K562 (cell line): ENCODE results near the gene LMTK2. TPM values are rescaled to one million over a fixed set of nuclear protein-coding genes. Genes with fewer than 3 reads are reported as not detected.

ENCODE experiments used
- ATAC-seq: fragments of 200-7000 bp; cut with Tn5 transposase; 3 replicates; pipeline ENCODE4 v1.9.1; 2020; ENCODE audit warnings: moderate library complexity
- BruUV-seq: library from RNA; stranded (reverse); fragments of 400-500 nt; replicated peaks from 2 replicates; lab custom pipeline; 2021; lab: Mats Ljungman, UMichigan
- CTCF ChIA-PET: fragments of 300-600 bp; formaldehyde crosslinking; extraction: SDS; loops from one replicate; lab custom pipeline; 2021; ENCODE audit warnings: low intra/inter-chr PET ratio; lab: Yijun Ruan, JAX
- POLR2A ChIA-PET: fragments of 300-600, 350-650 bp; sonication (Branson Sonifier 250); formaldehyde crosslinking; extraction: SDS; loops from one replicate; lab custom pipeline; 2021; ENCODE audit warnings: antibody characterized with exemption, inconsistent platforms; lab: Yijun Ruan, JAX
- DNase-seq, 4 experiments: peaks; one replicate each; pipeline versions ENCODE4 v3.0.0 to v3.0.0-alpha.2; 2011 to 2018; ENCODE audit warnings: low spot score in 3 of 4, mixed read lengths in 3 of 4; ENCODE audit errors: extremely low read depth in 1 of 4
- FAIRE-seq: peaks from 2 replicates; lab custom pipeline; 2011; peaks lifted over from hg19 to GRCh38; lab: Jason Lieb, UNC
- H2AFZ ChIP-seq: 2 replicates; pipeline ENCODE4 v1.6.0; 2011; ENCODE audit warnings: low read depth, low read length, control low read depth, inconsistent platforms
- H3K27ac ChIP-seq: fragments of 200-600 bp; 3 replicates; pipeline ENCODE4 v1.8.0; 2011; ENCODE audit warnings: low read depth, mild to moderate bottlenecking, control low read depth, inconsistent platforms, low read length, moderate library complexity, mixed read lengths; ENCODE audit errors: extremely low read depth
- H3K27me3 ChIP-seq, 2 experiments: fragments of 300-600 bp in 1 of 2; 2 replicates in 1 of 2; 3 replicates in 1 of 2; pipeline versions ENCODE4 v1.6.0 to v1.8.0; 2011; ENCODE audit warnings: inconsistent platforms in 2 of 2, low read length in 2 of 2, mild to moderate bottlenecking in 1 of 2, mixed read lengths in 1 of 2, moderate library complexity in 1 of 2; ENCODE audit not compliant: control insufficient read depth in 2 of 2, insufficient read depth in 2 of 2
- H3K36me3 ChIP-seq: fragments of 300-600 bp; 3 replicates; pipeline ENCODE4 v1.8.0; 2011; ENCODE audit warnings: mild to moderate bottlenecking, low read length, inconsistent platforms; ENCODE audit not compliant: control insufficient read depth, insufficient read depth
- H3K4me1 ChIP-seq, 2 experiments: fragments of 200-600 bp in 1 of 2; replicated peaks in 1 of 2; 2 replicates in 1 of 2; 3 replicates in 1 of 2; pipeline versions ENCODE4 v1.5.1 to v1.8.0; 2011; ENCODE audit warnings: inconsistent platforms in 2 of 2, low read length in 2 of 2, mild to moderate bottlenecking in 1 of 2, mixed read lengths in 1 of 2, moderate library complexity in 1 of 2; ENCODE audit not compliant: control insufficient read depth in 2 of 2, insufficient read depth in 2 of 2
- H3K4me2 ChIP-seq: 2 replicates; pipeline ENCODE4 v1.6.1; 2011; ENCODE audit warnings: low read length, control low read depth, inconsistent platforms, mixed read lengths; ENCODE audit not compliant: insufficient read depth
- H3K4me3 ChIP-seq: fragments of 200-600 bp; sonication (generic), shearing (Covaris generic); 2 replicates; pipeline ENCODE4 v1.5.1; 2016; ENCODE audit warnings: control low read depth, inconsistent platforms
- H3K79me2 ChIP-seq: fragments of 200-600 bp; 3 replicates; pipeline ENCODE4 v1.8.0; 2011; ENCODE audit warnings: low read length, inconsistent platforms; ENCODE audit not compliant: control insufficient read depth, insufficient read depth
- H3K9ac ChIP-seq, 2 experiments: 2 replicates each; pipeline versions ENCODE4 v1.6.0 to v1.6.1; 2011; ENCODE audit warnings: low read depth in 2 of 2, low read length in 2 of 2, control low read depth in 1 of 2, inconsistent platforms in 1 of 2, mild to moderate bottlenecking in 1 of 2, mixed read lengths in 1 of 2; ENCODE audit not compliant: insufficient read depth in 1 of 2
- H3K9me1 ChIP-seq: one replicate; pipeline ENCODE4 v1.6.0; 2011; ENCODE audit warnings: inconsistent platforms, mild to moderate bottlenecking, low read length, moderate library complexity; ENCODE audit not compliant: control insufficient read depth, insufficient read depth
- H3K9me3 ChIP-seq: replicated peaks from 2 replicates; pipeline ENCODE4 v1.5.1; 2011; ENCODE audit warnings: low read depth, low read length, inconsistent platforms; ENCODE audit not compliant: control insufficient read depth, insufficient read depth
- H4K20me1 ChIP-seq: replicated peaks from 2 replicates; pipeline ENCODE4 v1.6.1; 2011; ENCODE audit warnings: low read length, inconsistent platforms, mixed read lengths; ENCODE audit not compliant: control insufficient read depth, insufficient read depth
- BRCA1 ChIP-seq, 2 experiments: fragments of 450-650 bp in 1 of 2; sonication (generic) in 1 of 2; formaldehyde crosslinking in 1 of 2; IDR thresholded peaks; 2 replicates each; pipeline versions ENCODE4 v1.5.0 to v1.6.1; 2017 to 2020; ENCODE audit warnings: mild to moderate bottlenecking in 1 of 2, missing genetic modification reagents in 1 of 2
- PHF20 ChIP-seq: fragments of 450-650 bp; IDR thresholded peaks from 2 replicates; pipeline ENCODE4 v1.6.1; 2018; ENCODE audit not compliant: partially characterized antibody
- WGBS: fragments of 100-300 bp; shearing (Covaris generic); methylation state at CpG from one replicate; pipeline ENCODE4 v1.1.6; 2016; ENCODE audit warnings: low coverage, mixed read lengths; ENCODE audit not compliant: insufficient coverage; ENCODE audit errors: missing lambda C conversion rate; 5-methylcytosine and 5-hydroxymethylcytosine counted together
- in situ Hi-C: fragments of 300-500 bp; cut with MboI; formaldehyde crosslinking; loops from 4 replicates; pipeline ENCODE4 v1.15.0; 2018; ENCODE audit warnings: inconsistent platforms, mixed read lengths
- intact Hi-C: fragments of 100-400 bp; cut with micrococcal nuclease; formaldehyde crosslinking; loops from 2 replicates; pipeline ENCODE4 v1.14.2; 2022
- polyA plus RNA-seq, 8 experiments: library from polyadenylated mRNA; depleted of rRNA in 4 of 8; stranded (reverse) in 5 of 8; unstranded in 3 of 8; fragments of >200 nt; fragmentation: Nextera tagmentation in 2 of 8; fragmentation: Illumina TruSeq in 1 of 8; extraction: Ambion mirVana in 2 of 8; extraction: Trizol in 1 of 8; gene quantifications; 2 replicates each; pipeline versions ENCODE4 v1.2.1 to v1.2.3, GENCODE V29; 2011 to 2014; ENCODE audit warnings: inconsistent platforms in 1 of 8, missing spikeins in 1 of 8
- total RNA-seq, 7 experiments: library from RNA; depleted of rRNA in 6 of 7; stranded (reverse); fragments of >200 nt in 6 of 7; fragmentation: Illumina TruSeq in 2 of 7; extraction: Trizol in 2 of 7; gene quantifications; 2 replicates each; pipeline versions ENCODE4 v1.2.1 to v1.2.3, GENCODE V29; 2011 to 2021; ENCODE audit warnings: low replicate concordance in 1 of 7
- TF ChIP-seq, protein P1 (sequence below): sonication (generic); formaldehyde crosslinking; IDR thresholded peaks from 2 replicates; pipeline ENCODE4 v1.8.1; 2022; ENCODE audit warnings: missing genetic modification reagents
- TF ChIP-seq, protein P2 (sequence below): fragments of 250-450 bp; sonication (Bioruptor Pico); IDR thresholded peaks from 2 replicates; pipeline ENCODE4 v1.4.0; 2020; ENCODE audit warnings: mild to moderate bottlenecking, moderate library complexity

The LMTK2 gene
- total and polyA plus RNA-seq, 9 of the 15 experiments (the other 6 are each of a cell fraction or from before 2014, with no cell fraction given) = 0.78 to 16.4 (median 6.3) TPM

DNA sequence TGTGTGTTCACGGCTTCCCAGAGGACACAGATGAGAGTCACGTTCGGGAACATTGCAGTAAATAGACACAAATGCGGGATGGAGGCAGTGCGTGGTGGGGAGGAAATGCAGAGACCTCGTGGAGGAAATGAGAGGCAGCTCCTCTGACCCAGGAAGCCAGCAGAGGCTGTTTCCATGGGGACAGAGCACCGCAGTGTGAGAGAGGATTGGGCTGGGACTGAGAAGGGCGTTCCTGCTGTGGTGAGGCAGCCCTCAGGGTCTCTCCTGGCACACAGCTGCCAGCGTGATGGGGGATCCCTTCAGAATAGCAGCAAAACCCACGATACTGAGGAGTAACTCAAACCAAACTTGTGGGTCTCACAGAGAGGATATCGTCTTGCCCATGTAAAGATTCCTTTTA, 82.9 kb downstream of the LMTK2 start:
- intact Hi-C loops = no loop called here
- Histone ChIP-seq H3K79me2 (no peaks in the 10 kb centered on the region), H4K20me1 (0 out of 2 replicates have a peak, but pooled peaks cover 4% of the 10 kb centered on the region), H3K4me1 (peaks cover 3% of the 10 kb centered on the region in 2 experiments; a peak in 2 of 5 replicates), H3K4me3 (no peak overlapping the region), H3K36me3 (peaks cover 44% of the 10 kb centered on the region; the same call in 2 of the 3 replicates), H3K4me2 (no peak overlapping the region), H3K27me3 (no peaks in the 10 kb centered on the region), H3K9me1 (no peaks in the 10 kb centered on the region), H3K9ac (no peak overlapping the region), H3K9me3 (no peaks in the 10 kb centered on the region), H2AFZ (no peak overlapping the region), H3K27ac (no peak overlapping the region)
- BruUV-seq = no TSS peak
- FAIRE-seq = no peak
- 90% methylated on average over 11 of the region's 11 CpGs for WGBS
- TF ChIP-seq PHF20 = no peak
- TF ChIP-seq, protein P1, sequence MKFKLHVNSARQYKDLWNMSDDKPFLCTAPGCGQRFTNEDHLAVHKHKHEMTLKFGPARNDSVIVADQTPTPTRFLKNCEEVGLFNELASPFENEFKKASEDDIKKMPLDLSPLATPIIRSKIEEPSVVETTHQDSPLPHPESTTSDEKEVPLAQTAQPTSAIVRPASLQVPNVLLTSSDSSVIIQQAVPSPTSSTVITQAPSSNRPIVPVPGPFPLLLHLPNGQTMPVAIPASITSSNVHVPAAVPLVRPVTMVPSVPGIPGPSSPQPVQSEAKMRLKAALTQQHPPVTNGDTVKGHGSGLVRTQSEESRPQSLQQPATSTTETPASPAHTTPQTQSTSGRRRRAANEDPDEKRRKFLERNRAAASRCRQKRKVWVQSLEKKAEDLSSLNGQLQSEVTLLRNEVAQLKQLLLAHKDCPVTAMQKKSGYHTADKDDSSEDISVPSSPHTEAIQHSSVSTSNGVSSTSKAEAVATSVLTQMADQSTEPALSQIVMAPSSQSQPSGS (CRISPR knock-in tag) = no peak
- TF ChIP-seq BRCA1 (IDR thresholded peaks at IDR 0.05) = no peak
- TF ChIP-seq BRCA1 (CRISPR knock-in tag; IDR thresholded peaks at IDR 0.05) = no peak
- TF ChIP-seq, protein P2, sequence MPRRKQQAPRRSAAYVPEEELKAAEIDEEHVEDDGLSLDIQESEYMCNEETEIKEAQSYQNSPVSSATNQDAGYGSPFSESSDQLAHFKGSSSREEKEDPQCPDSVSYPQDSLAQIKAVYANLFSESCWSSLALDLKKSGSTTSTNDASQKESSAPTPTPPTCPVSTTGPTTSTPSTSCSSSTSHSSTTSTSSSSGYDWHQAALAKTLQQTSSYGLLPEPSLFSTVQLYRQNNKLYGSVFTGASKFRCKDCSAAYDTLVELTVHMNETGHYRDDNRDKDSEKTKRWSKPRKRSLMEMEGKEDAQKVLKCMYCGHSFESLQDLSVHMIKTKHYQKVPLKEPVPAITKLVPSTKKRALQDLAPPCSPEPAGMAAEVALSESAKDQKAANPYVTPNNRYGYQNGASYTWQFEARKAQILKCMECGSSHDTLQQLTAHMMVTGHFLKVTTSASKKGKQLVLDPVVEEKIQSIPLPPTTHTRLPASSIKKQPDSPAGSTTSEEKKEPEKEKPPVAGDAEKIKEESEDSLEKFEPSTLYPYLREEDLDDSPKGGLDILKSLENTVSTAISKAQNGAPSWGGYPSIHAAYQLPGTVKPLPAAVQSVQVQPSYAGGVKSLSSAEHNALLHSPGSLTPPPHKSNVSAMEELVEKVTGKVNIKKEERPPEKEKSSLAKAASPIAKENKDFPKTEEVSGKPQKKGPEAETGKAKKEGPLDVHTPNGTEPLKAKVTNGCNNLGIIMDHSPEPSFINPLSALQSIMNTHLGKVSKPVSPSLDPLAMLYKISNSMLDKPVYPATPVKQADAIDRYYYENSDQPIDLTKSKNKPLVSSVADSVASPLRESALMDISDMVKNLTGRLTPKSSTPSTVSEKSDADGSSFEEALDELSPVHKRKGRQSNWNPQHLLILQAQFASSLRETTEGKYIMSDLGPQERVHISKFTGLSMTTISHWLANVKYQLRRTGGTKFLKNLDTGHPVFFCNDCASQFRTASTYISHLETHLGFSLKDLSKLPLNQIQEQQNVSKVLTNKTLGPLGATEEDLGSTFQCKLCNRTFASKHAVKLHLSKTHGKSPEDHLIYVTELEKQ (CRISPR knock-in tag) = no peak
- POLR2A ChIA-PET = no interaction called here
- no peak for ATAC-seq
- CTCF ChIA-PET = no interaction called here
- no peak for DNase-seq
- in situ Hi-C loops = no loop called here
